Right cardiac atrium (tissue), 5 donors: ENCODE data around the gene ENOX2. TPM values are rescaled to one million over a fixed set of nuclear protein-coding genes. Genes with fewer than 3 reads are reported as not detected.
"Not testable (repeated sequence)": the region's sequence is repeated elsewhere in the genome, so short reads cannot be mapped to it uniquely, and the experiment has no call there.

ENCODE experiments used
- ATAC-seq, 2 donors: fragments of 200-7000 bp; cut with Tn5 transposase; one replicate each; pipeline versions ENCODE4 v1.8.0 to v1.9.1; 2020; ENCODE audit warnings: moderate library complexity in 2 of 2, mild to moderate bottlenecking in 1 of 2
- DNase-seq, 3 donors: peaks; one replicate each; pipeline ENCODE4 v3.0.0-alpha.2; 2020
- H3K27ac ChIP-seq: one replicate; pipeline ENCODE4 v1.5.1; 2013; ENCODE audit warnings: mild to moderate bottlenecking, low read length, control low read depth, moderate library complexity
- H3K27me3 ChIP-seq: one replicate; pipeline ENCODE4 v1.6.1; 2013; ENCODE audit not compliant: control insufficient read depth, insufficient read depth
- H3K4me1 ChIP-seq: one replicate; pipeline ENCODE4 v1.6.1; 2013; ENCODE audit warnings: low read length; ENCODE audit not compliant: control insufficient read depth, insufficient read depth
- H3K4me3 ChIP-seq: one replicate; pipeline ENCODE4 v1.5.1; 2013; ENCODE audit warnings: low read length, control low read depth
- H3K9me3 ChIP-seq: one replicate; pipeline ENCODE4 v1.6.1; 2013; ENCODE audit warnings: low read length; ENCODE audit not compliant: control insufficient read depth
- WGBS: extraction: QIAGEN DNeasy Blood & Tissue Kit; methylation state at CpG from one replicate; pipeline ENCODE4 v1.1.7; 2013; 5-methylcytosine and 5-hydroxymethylcytosine counted together
- intact Hi-C, 4 donors: fragments of 100-400 bp; cut with DNase I; formaldehyde crosslinking; loops; one replicate each; pipeline versions ENCODE4 v1.11.0 to v1.14.0; 2022 to 2023
- long read RNA-seq, 4 donors: library from polyadenylated mRNA; unstranded; transcript quantifications; one replicate each; pipeline ENCODE4 v2.0.0, GENCODE V29; 2020 to 2021
- polyA plus RNA-seq: library from polyadenylated mRNA; stranded (reverse); fragments of 200-250 nt; gene quantifications from one replicate; pipeline ENCODE4 v1.2.3, GENCODE V29; 2013
- total RNA-seq, 4 donors: library from RNA; stranded (reverse); fragmentation: NEBNext Ultra II Directional; extraction: Animal tissue kit (Norgen Biotek cat#: 25700); gene quantifications; one replicate each; pipeline ENCODE4 v1.2.1, GENCODE V29; 2021
- donor health status: healthy with polysubstance abuse.
- donor health status: DM: no; HTN: yes; CAD: no.
- donor health status: DM: no; HTN: no; CAD: no.
- donor health status: DM: no; HTN: yes; CAD: no; lungs with severe emphysema.
- donor health status: DM: yes; HTN: yes; CAD: no.

ENOX2 gene
- total RNA-seq (10 to 100 TPM; 17.3 to 20.1 (median 18.2) TPM), polyA plus RNA-seq (6.2 TPM)
- long read RNA-seq, donor 1, full-length matches to known transcripts, result 12 of 28 reads
- long read RNA-seq, donor 1, partial matches to known transcripts, result 7 of 28 reads
- long read RNA-seq, donor 1, other reads (novel, unspliced or antisense), result 9 of 28 reads
- long read RNA-seq, donor 2, full-length matches to known transcripts, result 3 of 13 reads
- long read RNA-seq, donor 2, partial matches to known transcripts, result 3 of 13 reads
- long read RNA-seq, donor 2, other reads (novel, unspliced or antisense), result 7 of 13 reads
- long read RNA-seq, donor 3, full-length matches to known transcripts, result 34 of 55 reads
- long read RNA-seq, donor 3, partial matches to known transcripts, result 16 of 55 reads
- long read RNA-seq, donor 3, other reads (novel, unspliced or antisense), result 5 of 55 reads
- long read RNA-seq, donor 4, full-length matches to known transcripts, result 12 of 22 reads
- long read RNA-seq, donor 4, partial matches to known transcripts, result 2 of 22 reads
- long read RNA-seq, donor 4, other reads (novel, unspliced or antisense), result 8 of 22 reads

- ATAC-seq (peak; percentile 100), DNase-seq (peak; percentile 92 to 96 (median 95))
- Histone ChIP-seq H3K4me1 (peaks cover 2% of the 10 kb centered on the region), H3K27me3 (no peaks in the 10 kb centered on the region), H3K4me3 (peak within 1 kb of the TSS; percentile 94), H3K27ac (peak within 1 kb of the TSS; percentile 96), H3K9me3 (no peaks in the 10 kb centered on the region)
- under 1% methylated on average over 48 of the region's 50 CpGs for WGBS
- intact Hi-C loops, result no loop called here
Measured at GRCh38 chrX:130902783-130903613, at the start of gene ENOX2. ENOX2 (minus strand) TSS chrX:130903209; CDS start chrX:130703216, 199,993 bp downstream.

GRCh38 chrX:130952266-130953043, 49.4 kb upstream of the ENOX2 start:
- intact Hi-C loops, result no loop called here
- Histone ChIP-seq H3K27ac (no peak overlapping the region), H3K27me3 (no peaks in the 10 kb centered on the region), H3K4me1 (no peaks in the 10 kb centered on the region), H3K9me3 (no peaks in the 10 kb centered on the region), H3K4me3 (no peak overlapping the region)
- no peak for ATAC-seq
- 56% methylated on average over 2 of the region's 2 CpGs for WGBS
- DNase-seq, result no peak

- intact Hi-C loops, result no loop called here
- ATAC-seq, result no peak
- no peaks in the 10 kb centered on the region for H3K4me1 ChIP-seq
- no peaks in the 10 kb centered on the region for H3K27me3 ChIP-seq
- WGBS, result 78% methylated on average over 2 of the region's 2 CpGs
- H3K4me3 ChIP-seq, result no peak overlapping the region
- no peaks in the 10 kb centered on the region for H3K9me3 ChIP-seq
- H3K27ac ChIP-seq, result no peak overlapping the region
- no peak for DNase-seq
Measured at GRCh38 chrX:130944230-130944629, 41.2 kb upstream of the ENOX2 start.

- H3K27me3 ChIP-seq, result no peaks in the 10 kb centered on the region
- no peak overlapping the region for H3K27ac ChIP-seq
- H3K9me3 ChIP-seq, result no peaks in the 10 kb centered on the region
- no peaks in the 10 kb centered on the region for H3K4me1 ChIP-seq
- H3K4me3 ChIP-seq, result no peak overlapping the region
- no peak for ATAC-seq
- intact Hi-C loops, result no loop called here
- no peak for DNase-seq
Measured at GRCh38 chrX:130937101-130937500, 34.1 kb upstream of the ENOX2 start.

GRCh38 chrX:130933358-130933757, 30.3 kb upstream of the ENOX2 start:
- intact Hi-C loops, result no loop called here
- Histone ChIP-seq H3K27me3 (no peaks in the 10 kb centered on the region), H3K9me3 (no peaks in the 10 kb centered on the region), H3K4me3 (no peak overlapping the region), H3K27ac (no peak overlapping the region), H3K4me1 (no peaks in the 10 kb centered on the region)
- DNase-seq (no peak), ATAC-seq (no peak)
- 67% methylated on average over 2 of the region's 2 CpGs for whole genome bisulfite sequencing

GRCh38 chrX:130920405-130920804, 17.4 kb upstream of the ENOX2 start:
- H3K4me1 ChIP-seq, ATAC-seq, H3K4me3 ChIP-seq, H3K27ac ChIP-seq, intact Hi-C loops, DNase-seq, H3K9me3 ChIP-seq, H3K27me3 ChIP-seq: not testable (repeated sequence)
- WGBS, result 50% methylated on average over 2 of the region's 2 CpGs

- ATAC-seq, H3K4me3 ChIP-seq, H3K9me3 ChIP-seq, H3K4me1 ChIP-seq, DNase-seq, H3K27me3 ChIP-seq, H3K27ac ChIP-seq: not testable (repeated sequence)
- WGBS, result 44% methylated on average over 1 of the region's 1 CpG
- intact Hi-C loops, result loop anchor here (5.0 to 10.0 kb wide), 5 partner anchors 345 to 1315 kb away; no protein-coding TSS in a partner anchor
Measured at GRCh38 chrX:130919676-130920075, 16.7 kb upstream of the ENOX2 start.

- not testable (repeated sequence) for H3K4me1 ChIP-seq, H3K27ac ChIP-seq, H3K9me3 ChIP-seq, H3K27me3 ChIP-seq, H3K4me3 ChIP-seq, ATAC-seq, DNase-seq
- 43% methylated on average over 2 of the region's 2 CpGs for WGBS
- intact Hi-C loops, result loop anchor here (5.0 to 10.0 kb wide), 5 partner anchors 344 to 1314 kb away; no protein-coding TSS in a partner anchor
Measured at GRCh38 chrX:130918498-130918897, 15.5 kb upstream of the ENOX2 start.

- Histone ChIP-seq H3K27me3 (no peaks in the 10 kb centered on the region), H3K27ac (no peak overlapping the region), H3K4me1 (no peaks in the 10 kb centered on the region), H3K9me3 (no peaks in the 10 kb centered on the region), H3K4me3 (no peak overlapping the region)
- 28% methylated on average over 7 of the region's 7 CpGs for WGBS
- intact Hi-C loops, result loop anchor here (5.0 to 10.0 kb wide), 5 partner anchors 342 to 1312 kb away; no protein-coding TSS in a partner anchor
- DNase-seq (peak in 1 of 3 donors; percentile 33), ATAC-seq (peak; percentile 45 to 50)
Measured at GRCh38 chrX:130916636-130917422, 13.8 kb upstream of the ENOX2 start.

- ATAC-seq (no peak), DNase-seq (no peak)
- Histone ChIP-seq H3K9me3 (no peaks in the 10 kb centered on the region), H3K4me3 (no peak overlapping the region), H3K27me3 (no peaks in the 10 kb centered on the region), H3K4me1 (no peaks in the 10 kb centered on the region), H3K27ac (no peak overlapping the region)
- intact Hi-C loops, result loop anchor here (5.0 to 10.0 kb wide), 5 partner anchors 341 to 1311 kb away; no protein-coding TSS in a partner anchor
Measured at GRCh38 chrX:130915302-130915701, 12.3 kb upstream of the ENOX2 start.
